Neural progenitor cell (in vitro differentiated cells): ENCODE measurements around the gene ABCC3. TPM values are rescaled to one million over a fixed set of nuclear protein-coding genes. Genes with fewer than 3 reads are reported as not detected.

Experiments used
- DNase-seq: peaks from one replicate; pipeline ENCODE4 v3.0.0-alpha.2; 2016; ENCODE audit warnings: low spot score
- H2AFZ ChIP-seq: fragments of 200-600 bp; sonication (generic); replicated peaks from 2 replicates; pipeline ENCODE4 v1.6.1; 2016; ENCODE audit warnings: antibody characterized with exemption
- H3F3A ChIP-seq: fragments of 200-600 bp; sonication (generic); 2 replicates; pipeline ENCODE4 v1.6.1; 2016; ENCODE audit warnings: antibody characterized with exemption, low read depth
- H3K27ac ChIP-seq: fragments of 200-600 bp; sonication (generic); 2 replicates; pipeline ENCODE4 v1.5.1; 2016; ENCODE audit warnings: mild to moderate bottlenecking
- H3K27me3 ChIP-seq: fragments of 200-600 bp; sonication (generic); 2 replicates; pipeline ENCODE4 v1.6.1; 2016; ENCODE audit warnings: mild to moderate bottlenecking, moderate library complexity
- H3K36me3 ChIP-seq: fragments of 200-600 bp; sonication (generic); 2 replicates; pipeline ENCODE4 v1.5.1; 2016
- H3K4me1 ChIP-seq: fragments of 200-600 bp; sonication (generic); 2 replicates; pipeline ENCODE4 v1.6.1; 2016; ENCODE audit warnings: mixed run types
- H3K4me2 ChIP-seq: fragments of 200-600 bp; sonication (generic); 2 replicates; pipeline ENCODE4 v1.6.1; 2016
- H3K4me3 ChIP-seq: fragments of 200-600 bp; sonication (generic); 2 replicates; pipeline ENCODE4 v1.5.1; 2016
- H3K79me2 ChIP-seq: fragments of 200-600 bp; sonication (generic); 2 replicates; pipeline ENCODE4 v1.6.1; 2016; ENCODE audit warnings: low read depth
- H3K9ac ChIP-seq: fragments of 200-600 bp; sonication (generic); 2 replicates; pipeline ENCODE4 v1.6.1; 2016
- H3K9me3 ChIP-seq: fragments of 200-600 bp; sonication (generic); 2 replicates; pipeline ENCODE4 v1.5.1; 2016; ENCODE audit warnings: low read depth
- H4K20me1 ChIP-seq: fragments of 200-600 bp; sonication (generic); 2 replicates; pipeline ENCODE4 v1.6.1; 2016; ENCODE audit warnings: low read depth
- H3K27ac Mint-ChIP-seq: 3 replicates; pipeline ENCODE4 v1.8.0; 2021; ENCODE audit warnings: mixed read lengths
- H3K27me3 Mint-ChIP-seq: 2 replicates; pipeline ENCODE4 v1.8.0; 2022; ENCODE audit warnings: low read depth, mild to moderate bottlenecking, inconsistent platforms, moderate library complexity, mixed read lengths; ENCODE audit not compliant: insufficient read depth
- H3K36me3 Mint-ChIP-seq: 3 replicates; pipeline ENCODE4 v1.8.0; 2021; ENCODE audit warnings: mixed read lengths
- H3K4me1 Mint-ChIP-seq: 3 replicates; pipeline ENCODE4 v1.8.0; 2021; ENCODE audit warnings: mixed read lengths
- H3K4me3 Mint-ChIP-seq: 3 replicates; pipeline ENCODE4 v1.8.0; 2021; ENCODE audit warnings: mild to moderate bottlenecking, moderate library complexity, mixed read lengths
- H3K9me3 Mint-ChIP-seq: 3 replicates; pipeline ENCODE4 v1.8.0; 2020; ENCODE audit warnings: mixed read lengths
- CTCF ChIP-seq: fragments of 200-600 bp; sonication (generic); IDR thresholded peaks from 2 replicates; pipeline ENCODE4 v1.5.1; 2017; ENCODE audit warnings: antibody characterized with exemption, mild to moderate bottlenecking
- EZH2 ChIP-seq: fragments of 200-600 bp; sonication (generic); IDR thresholded peaks from 2 replicates; pipeline ENCODE4 v1.6.1; 2017; ENCODE audit warnings: antibody characterized with exemption, mild to moderate bottlenecking, moderate library complexity
- EZH2phosphoT487 ChIP-seq: fragments of 200-600 bp; sonication (generic); IDR thresholded peaks from 2 replicates; pipeline ENCODE4 v1.6.1; 2017; ENCODE audit warnings: antibody characterized with exemption
- small RNA-seq: library from RNA; depleted of rRNA; stranded (forward); fragments of <200 nt; gene quantifications from one replicate; pipeline ENCODE3, GENCODE V24; 2015
- total RNA-seq: library from RNA; depleted of rRNA; stranded (reverse); fragments of >200 nt; gene quantifications from 2 replicates; pipeline ENCODE4 v1.2.3, GENCODE V29; 2015; ENCODE audit warnings: low replicate concordance

Gene ABCC3
- total RNA-seq, 1 donor from 2014 or later, result not detected

- TF ChIP-seq CTCF (no peak), EZH2 (no peak), EZH2phosphoT487 (no peak)
- H3K36me3 Mint-ChIP-seq, result peaks cover 23% of the 10 kb centered on the region
Measured at GRCh38 chr17:50737118-50737698, 102.5 kb downstream of the ABCC3 start.

GRCh38 chr17:50739098-50739497 lies 104.4 kb downstream of the ABCC3 start:
- H3K79me2 ChIP-seq, result peaks cover 89% of the 10 kb centered on the region
- H3K9ac ChIP-seq, result no peak overlapping the region
- H3K9me3 ChIP-seq, result no peaks in the 10 kb centered on the region
- no peak overlapping the region for H2AFZ ChIP-seq
- H3F3A ChIP-seq, result peaks cover 20% of the 10 kb centered on the region
- no peak overlapping the region for H3K4me2 ChIP-seq
- Mint-ChIP-seq H3K4me3 (no peak overlapping the region), H3K36me3 (peaks cover 32% of the 10 kb centered on the region), H3K27ac (no peak overlapping the region), H3K4me1 (no peaks in the 10 kb centered on the region), H3K9me3 (no peaks in the 10 kb centered on the region), H3K27me3 (peaks cover 5% of the 10 kb centered on the region)
- H3K36me3 ChIP-seq, result peaks cover 45% of the 10 kb centered on the region
- peaks cover 75% of the 10 kb centered on the region for H4K20me1 ChIP-seq
- no peak for DNase-seq
- H3K27ac ChIP-seq, result no peak overlapping the region
- no peak overlapping the region for H3K4me3 ChIP-seq
- peaks cover 14% of the 10 kb centered on the region for H3K4me1 ChIP-seq
- no peaks in the 10 kb centered on the region for H3K27me3 ChIP-seq
- TF ChIP-seq EZH2phosphoT487, result no peak
- TF ChIP-seq CTCF, result no peak
- TF ChIP-seq EZH2, result no peak

More at GRCh38 chr17:50737118-50737698, 102.5 kb downstream of the ABCC3 start:
- Histone ChIP-seq H3F3A (peaks cover 14% of the 10 kb centered on the region), H3K4me2 (no peak overlapping the region), H3K36me3 (peaks cover 28% of the 10 kb centered on the region), H4K20me1 (peaks cover 94% of the 10 kb centered on the region), H3K27ac (no peak overlapping the region), H3K9ac (no peak overlapping the region), H3K4me3 (no peak overlapping the region), H3K27me3 (no peaks in the 10 kb centered on the region), H3K79me2 (peaks cover 100% of the 10 kb centered on the region), H2AFZ (no peak overlapping the region), H3K4me1 (peaks cover 14% of the 10 kb centered on the region), H3K9me3 (no peaks in the 10 kb centered on the region)
- H3K27ac Mint-ChIP-seq, result no peak overlapping the region
- H3K4me3 Mint-ChIP-seq, result no peak overlapping the region
- H3K4me1 Mint-ChIP-seq, result no peaks in the 10 kb centered on the region
- peaks cover 8% of the 10 kb centered on the region for H3K27me3 Mint-ChIP-seq
- H3K9me3 Mint-ChIP-seq, result no peaks in the 10 kb centered on the region
- DNase-seq, result no peak

Small RNA genes within 50 kb of the gene (small RNA-seq; reads per million reads assigned to genes)
- gene RF00019, result not detected

Other genes with a start within 250 kb of the ABCC3 start
- 57.0 and 63.8 TPM in 2 replicates for gene LRRC59, start 237.4 kb upstream of the ABCC3 start, total RNA-seq
- 15.2 and 28.8 TPM in 2 replicates for gene ACSF2, start 208.7 kb upstream of the ABCC3 start, total RNA-seq
- gene CHAD, start 166.0 kb upstream of the ABCC3 start, total RNA-seq, result not detected in 2 replicates
- 9.7 and 12.9 TPM in 2 replicates for gene RSAD1, start 156.0 kb upstream of the ABCC3 start, total RNA-seq
- 3.5 and 3.8 TPM in 2 replicates for gene MYCBPAP, start 126.4 kb upstream of the ABCC3 start, total RNA-seq
- 0.09 and 0.24 TPM in 2 replicates for gene EPN3, start 102.1 kb upstream of the ABCC3 start, total RNA-seq
- 22.8 and 60.5 TPM in 2 replicates for gene SPATA20, start 87.7 kb upstream of the ABCC3 start, total RNA-seq
- gene CACNA1G, start 74.2 kb upstream of the ABCC3 start, total RNA-seq, result 1.6 and 4.9 TPM in 2 replicates
- gene ANKRD40, start 73.0 kb downstream of the ABCC3 start, total RNA-seq, result 50.6 and 53.4 TPM in 2 replicates
- 245 and 374 TPM in 2 replicates for gene LUC7L3, start 84.7 kb downstream of the ABCC3 start, total RNA-seq
- not detected in 2 replicates for gene ANKRD40CL, start 132.6 kb downstream of the ABCC3 start, total RNA-seq
- gene WFIKKN2, start 200.7 kb downstream of the ABCC3 start, total RNA-seq, result not detected in 2 replicates
- gene TOB1, start 231.5 kb downstream of the ABCC3 start, total RNA-seq, result 13.6 and 18.2 TPM in 2 replicates